ENCODE data around the gene KLF17. TPM values are rescaled to one million over a fixed set of nuclear protein-coding genes. Genes with fewer than 3 reads are reported as not detected.

KLF17 gene
- total RNA-seq, 2 donors from 2014 or later, result 0.80 TPM; not detected in 1

GRCh38 chr1:44084998-44085675 is 33.5 kb upstream of the KLF17 start:
- Histone ChIP-seq H3K36me3 (no peaks in the 10 kb centered on the region), H3K9me3 (no peaks in the 10 kb centered on the region), H3K4me1 (replicated peaks) (no peaks in the 10 kb centered on the region), H3K4me3 (no peak overlapping the region), H3K27ac (no peak overlapping the region), H3K27me3 (replicated peaks; ENCODE audit: insufficient read depth) (no peaks in the 10 kb centered on the region)
- DNase-seq (ENCODE audit: low spot score), result no peak
- no peak for TF ChIP-seq CTCF (IDR thresholded peaks at IDR 0.05)
- no peak for TF ChIP-seq POLR2AphosphoS5 (IDR thresholded peaks at IDR 0.05)
- TF ChIP-seq POLR2A (IDR thresholded peaks at IDR 0.05), result no peak
- intact Hi-C loops (cut with DNase I), result no loop called here
- 73% methylated on average over 3 of the region's 3 CpGs for WGBS

- Histone ChIP-seq H3K27ac (no peak overlapping the region), H3K9me3 (no peaks in the 10 kb centered on the region), H3K27me3 (replicated peaks; ENCODE audit: insufficient read depth) (no peaks in the 10 kb centered on the region), H3K4me1 (replicated peaks) (no peaks in the 10 kb centered on the region), H3K36me3 (no peaks in the 10 kb centered on the region), H3K4me3 (no peak overlapping the region)
- WGBS, result 88% methylated on average over 4 of the region's 4 CpGs
- no peak for DNase-seq (ENCODE audit: low spot score)
- intact Hi-C loops (cut with DNase I), result no loop called here
- TF ChIP-seq POLR2A (IDR thresholded peaks at IDR 0.05) (no peak), POLR2AphosphoS5 (IDR thresholded peaks at IDR 0.05) (no peak), CTCF (IDR thresholded peaks at IDR 0.05) (no peak)
These were observed 31.7 kb upstream of the KLF17 start for GRCh38 chr1:44086692-44087474.

- Histone ChIP-seq H3K4me1 (replicated peaks) (no peaks in the 10 kb centered on the region), H3K27me3 (replicated peaks; ENCODE audit: insufficient read depth) (no peaks in the 10 kb centered on the region), H3K27ac (no peak overlapping the region), H3K9me3 (no peaks in the 10 kb centered on the region), H3K4me3 (no peak overlapping the region), H3K36me3 (no peaks in the 10 kb centered on the region)
- no peak for TF ChIP-seq POLR2AphosphoS5 (IDR thresholded peaks at IDR 0.05)
- TF ChIP-seq POLR2A (IDR thresholded peaks at IDR 0.05), result no peak
- no peak for TF ChIP-seq CTCF (IDR thresholded peaks at IDR 0.05)
- no peak for DNase-seq (ENCODE audit: low spot score)
- intact Hi-C loops (cut with DNase I), result no loop called here
- 66% methylated on average over 13 of the region's 13 CpGs for WGBS
These were observed 29.1 kb upstream of the KLF17 start for GRCh38 chr1:44089371-44090048.

- intact Hi-C loops (cut with DNase I), result no loop called here
- 66% methylated on average over 10 of the region's 10 CpGs for WGBS
These were observed 28.0 kb upstream of the KLF17 start for GRCh38 chr1:44090429-44091252.

More at GRCh38 chr1:44090429-44091252, 28.0 kb upstream of the KLF17 start:
- Histone ChIP-seq H3K4me1 (replicated peaks) (no peaks in the 10 kb centered on the region), H3K9me3 (no peaks in the 10 kb centered on the region), H3K4me3 (no peak overlapping the region), H3K27me3 (replicated peaks; ENCODE audit: insufficient read depth) (no peaks in the 10 kb centered on the region), H3K36me3 (no peaks in the 10 kb centered on the region), H3K27ac (no peak overlapping the region)
- TF ChIP-seq POLR2AphosphoS5 (IDR thresholded peaks at IDR 0.05) (no peak), CTCF (IDR thresholded peaks at IDR 0.05) (no peak), POLR2A (IDR thresholded peaks at IDR 0.05) (no peak)
- DNase-seq (ENCODE audit: low spot score), result no peak
